AG09319 (cell line): ENCODE results near the gene SNRNP70.

ENCODE experiments used
- DNase-seq: peaks from one replicate; pipeline ENCODE4 v3.0.0-alpha.2; 2010; ENCODE audit warnings: low read depth; ENCODE audit errors: extremely low read depth
- TF ChIP-seq, protein P1 (sequence below): IDR thresholded peaks from 2 replicates; pipeline ENCODE4 v1.5.1; 2011; ENCODE audit warnings: low read depth, mild to moderate bottlenecking, inconsistent platforms, low read length, moderate library complexity

SNRNP70 gene

DNA sequence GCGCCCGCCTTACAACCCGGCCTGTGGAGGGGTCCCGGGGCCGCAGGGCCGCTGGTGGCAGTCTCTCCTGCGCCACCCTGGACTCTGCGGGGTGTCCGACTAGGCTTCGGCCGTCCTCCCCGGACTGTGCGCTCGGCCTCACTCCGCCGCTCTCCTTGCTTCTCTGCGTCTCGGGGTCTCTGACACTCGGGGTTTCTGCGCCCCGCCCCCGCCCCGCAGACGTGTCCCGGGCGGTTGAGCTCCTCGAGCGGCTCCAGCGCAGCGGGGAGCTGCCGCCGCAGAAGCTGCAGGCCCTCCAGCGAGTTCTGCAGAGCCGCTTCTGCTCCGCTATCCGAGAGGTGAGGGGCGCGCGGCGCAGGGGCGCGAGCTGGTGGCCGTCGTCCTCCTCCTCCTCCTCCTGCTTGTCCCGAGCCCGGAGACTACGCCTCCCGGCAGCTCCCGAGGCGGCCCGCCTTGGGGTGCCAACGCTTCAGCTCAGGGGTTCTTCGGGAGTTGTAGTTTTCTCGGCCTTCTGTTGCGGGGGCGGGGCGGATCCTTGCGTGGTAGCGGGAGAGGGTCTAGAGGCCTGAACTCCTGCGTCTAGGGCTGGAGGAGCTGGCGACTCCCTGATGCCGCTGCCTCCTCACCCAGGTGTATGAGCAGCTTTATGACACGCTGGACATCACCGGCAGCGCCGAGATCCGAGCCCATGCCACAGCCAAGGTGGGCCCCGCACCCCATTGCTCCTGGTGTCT lies 29.5 kb downstream of the SNRNP70 start:
- no peak for DNase-seq
- TF ChIP-seq, protein P1, sequence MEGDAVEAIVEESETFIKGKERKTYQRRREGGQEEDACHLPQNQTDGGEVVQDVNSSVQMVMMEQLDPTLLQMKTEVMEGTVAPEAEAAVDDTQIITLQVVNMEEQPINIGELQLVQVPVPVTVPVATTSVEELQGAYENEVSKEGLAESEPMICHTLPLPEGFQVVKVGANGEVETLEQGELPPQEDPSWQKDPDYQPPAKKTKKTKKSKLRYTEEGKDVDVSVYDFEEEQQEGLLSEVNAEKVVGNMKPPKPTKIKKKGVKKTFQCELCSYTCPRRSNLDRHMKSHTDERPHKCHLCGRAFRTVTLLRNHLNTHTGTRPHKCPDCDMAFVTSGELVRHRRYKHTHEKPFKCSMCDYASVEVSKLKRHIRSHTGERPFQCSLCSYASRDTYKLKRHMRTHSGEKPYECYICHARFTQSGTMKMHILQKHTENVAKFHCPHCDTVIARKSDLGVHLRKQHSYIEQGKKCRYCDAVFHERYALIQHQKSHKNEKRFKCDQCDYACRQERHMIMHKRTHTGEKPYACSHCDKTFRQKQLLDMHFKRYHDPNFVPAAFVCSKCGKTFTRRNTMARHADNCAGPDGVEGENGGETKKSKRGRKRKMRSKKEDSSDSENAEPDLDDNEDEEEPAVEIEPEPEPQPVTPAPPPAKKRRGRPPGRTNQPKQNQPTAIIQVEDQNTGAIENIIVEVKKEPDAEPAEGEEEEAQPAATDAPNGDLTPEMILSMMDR: no peak

DNA sequence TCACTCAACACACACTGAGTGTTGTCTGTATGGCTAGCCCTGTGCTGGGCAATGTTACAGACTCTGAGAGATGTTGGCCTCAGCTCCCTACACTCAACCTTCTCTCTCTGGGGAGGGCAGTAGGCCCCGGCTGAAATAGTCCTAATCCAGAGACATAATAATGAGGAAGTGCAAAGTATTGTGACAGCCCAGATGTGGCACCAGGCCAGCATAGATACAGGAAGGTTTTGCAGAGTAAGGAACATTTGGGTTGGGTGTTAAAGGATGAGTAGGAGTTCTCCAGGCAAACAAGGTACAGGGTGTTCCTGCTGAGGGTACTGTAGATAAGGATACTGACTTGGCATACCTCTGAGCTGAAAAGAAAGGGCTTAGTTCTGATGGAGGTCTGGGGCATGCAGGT lies 31.3 kb downstream of the SNRNP70 start:
- TF ChIP-seq, protein P1: no peak
- DNase-seq: no peak

DNA sequence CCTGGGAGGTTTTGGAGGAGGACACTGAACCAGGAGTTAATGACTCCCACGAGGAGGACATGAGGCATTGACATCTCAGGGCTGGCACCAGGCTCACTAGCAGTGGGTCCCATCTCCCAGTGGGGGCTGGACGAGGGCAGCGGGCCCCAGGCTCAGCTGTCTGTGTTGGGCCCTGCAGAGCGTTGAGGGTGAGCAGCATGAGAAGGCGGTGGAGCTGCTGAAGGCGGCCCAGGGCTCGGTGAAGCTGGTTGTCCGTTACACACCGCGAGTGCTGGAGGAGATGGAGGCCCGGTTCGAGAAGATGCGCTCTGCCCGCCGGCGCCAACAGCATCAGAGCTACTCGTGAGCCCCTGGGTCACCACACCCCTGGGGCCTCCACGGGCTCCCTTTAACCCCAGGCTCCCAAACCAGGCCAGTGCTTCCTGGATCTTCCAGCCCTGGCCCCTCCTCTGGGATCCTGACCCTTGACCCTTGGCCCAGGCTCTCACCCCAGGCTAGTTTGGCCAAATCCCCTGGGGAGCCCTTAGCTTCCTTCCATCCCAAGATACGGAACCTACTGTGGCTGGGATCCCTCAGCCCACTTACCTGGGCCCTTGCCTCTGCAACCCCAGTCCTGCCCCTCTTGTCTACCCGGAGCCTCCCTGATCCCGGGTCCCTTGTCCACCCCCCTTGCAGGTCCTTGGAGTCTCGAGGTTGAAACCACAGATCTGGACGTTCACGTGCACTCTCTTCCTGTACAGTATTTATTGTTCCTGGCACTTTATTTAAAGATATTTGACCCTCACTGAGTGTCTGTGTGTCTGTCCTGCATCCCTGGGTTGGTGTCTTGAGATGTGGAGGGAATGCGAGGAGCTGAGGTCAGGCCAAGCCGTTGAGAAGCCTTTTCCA lies 32.7 kb downstream of the SNRNP70 start:
- no peak for DNase-seq
- TF ChIP-seq, protein P1: no peak

DNA sequence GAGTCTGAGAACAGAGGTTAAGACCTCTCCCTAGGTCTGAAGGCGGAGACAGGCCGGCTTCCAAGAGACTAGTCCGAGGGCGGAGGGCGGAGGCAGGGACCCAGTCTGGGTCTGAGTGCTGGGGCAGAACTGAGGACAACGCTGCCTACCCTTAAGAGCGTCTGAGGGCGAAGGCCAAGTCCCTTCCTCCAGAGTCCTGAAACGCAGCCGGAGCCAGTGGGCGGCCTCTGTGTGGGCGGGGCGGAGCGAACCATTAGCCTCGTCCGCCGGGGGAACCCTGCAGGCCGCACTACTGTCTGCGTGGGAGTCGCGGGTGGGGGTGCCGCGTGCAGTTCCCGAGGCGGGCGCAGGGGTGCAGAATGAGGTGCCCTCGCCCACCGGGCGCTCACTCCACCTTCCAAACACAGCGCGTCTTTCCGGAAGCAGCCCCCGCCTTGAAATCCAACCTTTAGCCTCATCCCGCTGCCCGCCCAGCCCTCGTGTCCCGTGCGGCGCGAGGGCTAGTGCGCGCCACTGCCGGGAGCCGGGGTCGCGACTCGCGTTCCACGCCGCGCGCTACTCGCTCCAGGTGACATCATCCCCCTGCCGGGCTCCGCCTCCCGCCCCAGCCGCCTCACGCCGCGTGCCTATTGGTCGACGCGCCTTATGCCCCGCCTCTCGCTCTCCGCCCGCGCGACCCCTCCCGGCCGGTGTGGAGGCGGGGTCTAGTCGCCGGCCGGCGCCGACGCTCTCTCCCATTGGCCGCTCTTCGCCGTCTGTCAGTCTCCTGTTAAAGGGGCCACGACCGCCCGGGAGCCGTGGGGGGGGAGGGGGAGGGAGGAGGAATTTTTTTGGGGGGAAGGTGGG lies 33.5 kb downstream of the SNRNP70 start, which contains the start of gene C19orf73:
C19orf73 (minus strand) TSS at position 579 of the 846 bp plus-strand sequence; CDS start at position 458, 121 bp downstream.
- peak; percentile 86 for DNase-seq
- TF ChIP-seq, protein P1: no peak; the same call in 1 of the 2 replicates

- TF ChIP-seq, protein P1: no peak
- no peak for DNase-seq
These were observed 34.4 kb downstream of the SNRNP70 start, which contains the start of gene PPFIA3 for GRCh38 chr19:49119411-49120324. PPFIA3 (plus strand) TSS chr19:49119544; CDS start chr19:49127874, 8,330 bp downstream.

- DNase-seq: no peak
- TF ChIP-seq, protein P1: no peak
These were observed 35.1 kb downstream of the SNRNP70 start for GRCh38 chr19:49120325-49120683.
